DND-41 (cell line): Measurements from ENCODE around the gene LHX6.

Experiments used
- CTCF ChIP-seq: IDR thresholded peaks from 2 replicates; pipeline ENCODE4 v1.5.1; 2012; ENCODE audit warnings: borderline replicate concordance, low read length, moderate library complexity, mild to moderate bottlenecking; ENCODE audit not compliant: poor library complexity, severe bottlenecking; ENCODE audit errors: extremely low read depth
- EZH2 ChIP-seq: IDR thresholded peaks from 3 replicates; pipeline ENCODE4 v1.6.1; 2012; ENCODE audit warnings: borderline replicate concordance, low read depth, mild to moderate bottlenecking, moderate library complexity, low read length, inconsistent platforms; ENCODE audit not compliant: severe bottlenecking

DNA sequence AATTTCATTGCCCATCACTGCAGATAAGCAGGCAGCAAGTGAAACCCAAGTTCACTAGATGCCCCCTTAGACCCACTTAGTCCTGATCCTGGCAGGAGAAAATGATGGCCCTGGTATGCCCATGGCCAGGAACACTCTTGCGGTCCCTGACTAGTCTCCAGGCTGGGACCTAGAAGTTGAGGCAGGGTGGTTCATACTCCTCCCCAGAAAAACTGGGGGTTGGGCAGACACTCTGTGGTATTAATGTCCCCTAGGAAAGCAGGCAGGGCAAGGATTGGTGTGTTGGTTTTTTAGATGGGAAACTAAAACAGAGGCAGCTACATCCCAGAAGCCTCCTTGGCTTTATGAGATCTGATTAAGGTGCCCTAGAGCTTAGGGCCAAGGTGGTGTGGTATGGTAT, 13.1 kb downstream of the LHX6 start:
- TF ChIP-seq CTCF, result no peak
- no peak for TF ChIP-seq EZH2
